ENCODE measurements around the gene METTL22.
A peak's percentile ranks its signal among the peaks of the same experiment; 100 is the strongest.

The METTL22 gene, protein sequence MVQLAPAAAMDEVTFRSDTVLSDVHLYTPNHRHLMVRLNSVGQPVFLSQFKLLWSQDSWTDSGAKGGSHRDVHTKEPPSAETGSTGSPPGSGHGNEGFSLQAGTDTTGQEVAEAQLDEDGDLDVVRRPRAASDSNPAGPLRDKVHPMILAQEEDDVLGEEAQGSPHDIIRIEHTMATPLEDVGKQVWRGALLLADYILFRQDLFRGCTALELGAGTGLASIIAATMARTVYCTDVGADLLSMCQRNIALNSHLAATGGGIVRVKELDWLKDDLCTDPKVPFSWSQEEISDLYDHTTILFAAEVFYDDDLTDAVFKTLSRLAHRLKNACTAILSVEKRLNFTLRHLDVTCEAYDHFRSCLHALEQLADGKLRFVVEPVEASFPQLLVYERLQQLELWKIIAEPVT

DNA sequence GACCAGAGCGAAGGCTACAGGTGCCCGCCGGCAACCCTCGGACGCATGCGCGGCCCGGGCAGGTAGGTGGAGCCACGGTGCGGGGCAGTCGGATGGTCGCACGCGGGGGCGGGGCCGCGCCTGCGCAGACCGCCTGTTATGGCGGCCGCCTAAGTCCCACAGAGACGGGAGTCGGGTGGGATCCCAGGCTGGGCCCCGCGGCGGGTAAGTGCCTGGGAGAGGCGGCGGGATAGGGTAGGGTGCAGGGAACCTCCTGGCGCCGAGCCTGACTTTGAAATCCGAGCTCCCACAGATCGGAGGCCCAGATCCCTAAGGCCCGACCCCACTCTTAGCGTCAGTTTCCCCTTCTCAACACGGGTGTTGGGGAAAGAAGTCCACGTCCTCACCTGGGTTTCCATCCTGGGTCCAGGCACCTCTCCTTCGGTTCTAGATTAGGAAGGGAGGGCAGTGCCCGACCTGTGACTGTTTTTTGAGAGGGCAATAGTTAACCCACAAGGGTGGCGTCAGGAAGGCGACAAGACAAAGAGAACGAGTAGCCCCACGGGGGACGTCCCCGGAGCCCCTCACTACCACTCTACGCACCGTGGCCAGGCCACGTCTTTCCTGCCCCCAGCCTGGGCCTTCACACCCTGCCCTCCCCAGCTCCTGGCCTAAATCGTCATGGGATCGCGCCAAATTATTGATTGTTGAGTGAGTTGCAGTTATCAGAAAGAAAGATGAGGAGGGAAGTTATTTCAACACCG, at the start of gene METTL22:
METTL22 (plus strand) TSS at position 127 of the 743 bp plus-strand sequence. CDS start 3,968 bp downstream, outside the sequence.
- peak; percentile 92 for DNase-seq

DNA sequence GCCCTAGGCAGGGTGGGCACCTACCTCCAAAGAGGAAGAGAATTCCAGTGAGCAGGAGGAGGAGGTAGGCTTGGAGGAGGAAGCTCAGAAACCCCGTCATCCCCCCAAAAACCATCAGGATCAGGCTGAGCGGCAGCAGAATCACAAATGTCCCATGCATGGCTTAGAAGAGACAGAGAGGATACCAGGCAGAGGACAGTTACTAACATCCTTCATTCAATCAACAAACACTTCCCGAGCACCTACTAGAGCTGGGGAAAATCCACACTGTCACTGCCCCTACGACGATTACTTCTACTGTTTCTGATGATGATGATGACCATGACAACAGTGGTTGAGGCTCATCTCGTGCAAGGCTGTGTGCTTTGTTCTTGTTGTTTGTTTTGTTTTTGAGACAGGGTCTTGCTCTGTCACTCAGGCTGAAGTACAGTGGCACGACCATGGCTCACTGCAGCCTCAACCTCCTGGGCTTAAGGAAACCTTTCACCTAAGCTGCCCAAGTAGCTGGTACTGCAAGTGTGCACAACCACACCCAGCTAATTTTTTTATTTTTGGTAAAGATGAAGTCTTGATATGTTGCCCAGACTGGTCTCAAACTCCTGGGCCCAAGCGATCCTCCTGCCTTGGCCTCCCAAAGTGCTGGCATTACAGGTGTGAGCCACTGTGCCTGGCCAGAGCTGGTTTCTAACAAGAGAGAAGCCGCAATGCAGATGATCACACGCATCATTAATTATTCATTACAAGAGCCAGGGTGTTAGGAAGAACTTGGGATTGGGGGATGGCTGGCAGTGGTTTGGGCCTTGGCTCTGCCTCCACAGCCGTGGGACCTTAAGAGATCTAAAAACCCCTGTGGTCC, 49.2 kb upstream of the METTL22 start:
- no peak for DNase-seq

DNA sequence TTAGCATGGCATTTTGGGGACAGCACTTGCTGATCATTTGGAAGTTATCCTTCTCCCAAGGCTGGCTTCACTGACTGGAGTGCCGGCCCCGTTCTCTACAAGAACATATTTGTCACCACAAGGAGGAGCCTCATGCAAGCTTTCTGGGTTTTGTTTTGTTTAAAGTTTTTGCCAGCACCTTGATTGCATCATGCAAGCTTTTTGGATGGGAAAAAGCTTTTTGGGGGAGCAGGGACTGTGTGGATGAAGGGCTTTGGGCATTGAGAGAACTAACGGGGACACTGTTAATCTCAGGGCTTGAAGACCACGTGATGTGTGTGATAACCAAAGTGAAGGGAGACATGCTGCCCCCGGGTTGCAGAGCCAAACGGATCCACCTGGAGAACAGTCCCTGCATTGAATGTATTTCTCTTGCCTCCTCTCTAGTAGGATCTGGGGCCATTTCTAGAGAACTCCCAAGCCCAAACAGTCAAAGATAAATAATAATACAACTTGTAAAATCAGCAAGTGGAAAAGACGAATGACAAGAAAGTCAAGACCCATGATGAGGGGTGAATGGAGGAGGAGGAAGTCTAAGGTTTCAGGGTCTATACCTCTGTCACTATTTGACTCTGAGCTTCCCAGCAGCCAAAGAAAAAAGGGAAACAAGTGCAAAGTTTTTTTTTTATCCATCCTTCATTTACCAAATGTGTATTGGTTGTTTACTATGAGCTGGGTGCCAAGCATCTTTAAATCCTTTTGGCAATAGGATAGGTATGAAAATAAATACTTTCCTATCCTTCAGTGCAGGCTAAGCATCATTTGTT, 48.4 kb upstream of the METTL22 start:
- no peak for DNase-seq

DNA sequence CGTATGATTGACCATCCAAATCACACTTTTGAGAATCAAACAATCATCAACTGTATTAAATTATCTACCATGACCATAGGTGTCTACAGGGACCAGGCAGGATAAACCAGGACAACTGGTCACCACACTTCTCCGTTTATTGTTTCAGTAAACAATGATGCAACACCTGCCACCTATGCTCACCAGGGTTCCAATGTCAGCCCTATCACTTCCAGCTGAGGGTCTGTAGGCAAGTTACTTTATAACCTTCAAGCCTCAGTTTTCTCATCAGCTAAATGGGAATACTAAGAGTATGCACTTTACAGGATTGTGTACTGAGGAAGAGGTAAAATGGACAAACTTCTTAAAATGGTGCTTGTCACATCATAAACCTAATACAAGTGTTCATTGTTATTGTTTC, 46.1 kb upstream of the METTL22 start:
- no peak for DNase-seq

DNA sequence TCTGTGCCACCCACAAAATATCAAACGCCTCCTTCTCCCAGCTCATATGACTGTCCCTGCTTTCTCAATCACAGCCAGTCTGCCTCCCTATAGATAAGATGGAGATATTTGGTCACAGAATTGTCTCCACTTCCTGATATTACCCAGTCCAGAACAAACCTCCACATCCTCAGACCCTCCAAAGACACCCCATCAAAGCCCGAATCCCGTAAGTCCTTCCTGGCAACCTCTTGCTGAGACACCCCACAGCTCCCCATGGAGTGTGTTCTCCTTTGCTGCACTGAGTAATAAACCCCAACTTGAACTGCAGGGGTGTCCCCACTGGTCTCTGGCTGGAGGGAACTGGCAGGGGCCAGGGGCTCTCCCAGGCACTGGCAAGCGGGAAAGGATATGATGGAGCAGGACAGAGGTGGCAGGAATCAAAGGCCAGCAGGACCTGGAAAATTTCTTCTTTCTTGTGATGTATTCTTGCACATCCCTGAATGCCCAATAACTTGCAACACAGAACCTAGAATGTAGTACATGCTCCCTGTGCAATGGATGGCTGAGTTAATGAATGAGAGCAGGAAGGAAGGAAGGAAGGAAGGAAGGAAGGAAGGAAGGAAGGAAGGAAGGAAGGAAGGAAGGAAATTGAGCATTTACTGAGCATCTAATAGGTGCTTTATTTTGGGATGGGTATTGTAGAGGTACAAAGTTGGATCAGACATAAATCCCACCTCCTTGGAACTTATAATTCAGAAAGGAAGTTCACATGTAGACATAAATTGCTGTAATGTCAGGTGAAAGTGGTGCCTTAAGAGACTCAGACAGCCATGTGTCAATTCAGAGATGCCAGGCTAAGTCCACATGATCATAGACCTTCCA, 45.1 kb upstream of the METTL22 start:
- no peak for DNase-seq

DNA sequence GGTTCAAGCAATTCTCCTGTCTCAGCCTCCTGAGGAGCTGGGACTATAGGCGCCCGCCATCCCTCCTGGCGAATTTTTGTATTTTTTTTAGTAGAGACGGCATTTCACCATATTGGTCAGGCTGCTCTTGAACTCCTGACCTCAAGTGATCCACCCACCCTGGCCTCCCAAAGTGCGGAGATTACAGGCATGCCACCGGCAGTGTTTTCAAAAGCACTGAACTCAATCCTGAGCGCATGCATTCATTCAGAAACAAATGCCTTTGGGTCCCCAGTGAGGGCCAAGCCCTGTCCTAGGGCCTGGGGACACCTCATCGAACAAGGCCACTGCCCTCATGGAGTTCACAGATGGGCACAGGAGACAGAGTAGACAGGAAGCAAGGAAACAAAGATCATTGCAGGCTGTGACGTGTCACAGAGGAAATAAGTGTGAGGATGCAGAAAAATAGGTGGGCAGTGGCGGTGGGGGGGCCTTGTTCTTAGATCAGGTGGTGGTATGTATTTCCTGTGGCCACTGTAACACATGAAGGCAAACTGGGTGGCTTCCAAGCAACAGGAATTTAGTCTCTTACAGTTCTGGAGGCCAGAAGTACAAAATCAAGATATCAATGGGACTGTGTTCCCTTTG, 43.7 kb upstream of the METTL22 start:
- DNase-seq, result no peak

DNA sequence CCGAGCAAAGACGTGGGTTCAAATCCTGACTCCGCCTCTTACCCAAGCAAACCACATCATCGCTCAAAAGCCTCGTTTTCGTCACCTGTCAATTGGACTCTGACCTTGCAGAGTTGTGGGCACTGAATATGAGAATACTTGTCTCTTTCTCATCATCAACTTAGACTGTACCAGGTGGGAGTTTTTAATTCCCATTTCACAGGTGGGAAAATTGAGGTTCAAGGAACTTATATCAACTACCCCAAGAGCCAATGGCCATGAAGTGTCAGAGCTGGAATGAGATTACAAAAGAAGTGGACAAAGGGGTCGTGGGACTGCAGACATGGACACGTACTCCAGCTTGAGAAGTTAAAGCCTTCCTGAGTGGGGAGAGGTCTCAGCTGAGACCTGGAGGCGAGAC, 41.9 kb upstream of the METTL22 start:
- no peak for DNase-seq

DNA sequence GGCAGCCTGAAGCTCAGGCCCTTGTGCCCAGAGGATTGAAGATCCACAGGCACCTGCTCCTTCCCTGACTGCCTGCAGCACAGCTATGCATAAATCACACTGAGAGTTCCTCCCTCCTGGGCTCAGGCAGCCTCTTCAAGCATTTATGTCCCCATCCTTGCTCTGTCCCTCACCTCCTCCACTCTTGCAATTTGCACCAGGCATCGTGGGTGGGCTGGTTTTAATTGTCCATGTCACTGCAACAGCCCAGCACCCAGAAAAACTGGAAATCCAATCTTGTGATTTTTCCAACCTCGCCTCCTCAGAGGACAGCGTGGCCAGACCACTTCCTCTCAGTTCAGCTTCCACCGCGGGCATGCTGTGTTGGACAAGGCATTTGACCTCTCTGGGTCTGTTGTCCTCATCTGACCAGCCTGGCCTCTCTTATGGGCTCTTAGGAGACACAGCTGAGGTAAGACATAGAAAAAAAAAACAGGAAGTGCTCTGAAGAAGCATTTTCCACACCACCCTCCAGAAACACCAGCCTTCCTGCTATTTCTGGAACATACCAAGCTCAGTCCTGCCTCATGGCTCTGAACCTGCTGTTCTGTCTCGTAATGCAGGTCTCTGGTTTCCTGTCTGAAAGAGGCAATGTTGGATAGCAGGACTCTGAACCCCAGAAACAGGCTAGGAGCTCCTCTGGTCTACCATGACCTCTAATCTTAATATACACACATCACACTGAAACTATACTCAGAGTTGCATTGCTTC, 39.5 kb upstream of the METTL22 start:
- no peak for DNase-seq

DNA sequence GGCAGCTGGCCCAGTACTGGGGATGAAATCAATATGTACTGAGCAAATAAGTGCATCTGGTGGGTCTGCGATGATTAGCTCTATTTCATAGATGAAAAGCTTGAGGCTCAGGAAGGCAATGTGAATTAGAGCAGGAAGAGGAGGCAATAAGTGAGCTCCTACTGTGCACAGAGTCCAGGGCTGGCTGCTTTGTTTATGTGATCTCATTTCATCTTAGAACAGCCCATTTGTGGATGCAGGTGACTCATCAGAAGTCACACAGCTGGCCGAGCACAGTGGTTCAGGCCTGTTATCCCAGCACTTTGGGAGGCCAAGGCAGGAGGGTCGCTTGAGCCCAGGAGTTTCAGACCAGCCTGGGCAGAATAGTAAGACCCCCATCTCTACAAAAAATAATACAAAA, 38.3 kb upstream of the METTL22 start:
- DNase-seq, result no peak

DNA sequence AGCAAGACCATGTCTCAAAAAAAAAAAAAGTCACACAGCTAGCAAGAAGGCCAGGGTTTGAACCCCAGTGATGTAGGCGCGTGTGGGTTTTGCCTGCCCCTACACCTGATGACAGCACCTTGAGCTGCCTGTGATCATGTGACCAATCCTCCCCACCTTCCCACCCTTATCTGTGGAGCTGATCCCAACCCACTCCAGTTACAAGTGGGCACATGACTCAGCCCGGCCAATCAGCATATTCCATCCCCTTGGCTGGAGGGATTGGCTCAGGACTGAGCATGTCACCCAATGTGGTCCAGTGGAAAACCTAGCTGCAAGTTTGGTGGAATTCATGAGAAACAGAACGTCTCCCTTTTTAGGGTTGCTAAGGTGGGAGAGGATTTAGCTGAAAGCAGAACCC, 37.8 kb upstream of the METTL22 start:
- no peak for DNase-seq

DNA sequence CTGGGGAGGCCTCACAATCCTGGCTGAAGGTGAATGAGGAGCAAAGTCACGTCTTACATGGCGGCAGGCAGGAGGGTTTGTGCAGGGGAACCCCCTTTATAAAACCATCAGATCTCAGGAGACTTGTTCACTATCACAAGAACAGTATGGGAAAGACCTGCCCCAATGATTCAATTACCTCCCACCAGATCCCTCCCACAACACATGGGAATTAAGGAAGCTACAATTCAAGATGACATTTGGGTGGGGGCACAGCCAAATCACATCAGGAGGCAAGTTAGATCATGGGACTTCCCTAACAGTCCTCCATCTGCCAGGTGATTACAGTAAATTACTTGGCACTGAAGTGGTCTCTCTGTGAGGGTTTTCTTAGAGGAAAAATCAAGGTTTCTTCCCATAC, 36.5 kb upstream of the METTL22 start:
- no peak for DNase-seq

DNA sequence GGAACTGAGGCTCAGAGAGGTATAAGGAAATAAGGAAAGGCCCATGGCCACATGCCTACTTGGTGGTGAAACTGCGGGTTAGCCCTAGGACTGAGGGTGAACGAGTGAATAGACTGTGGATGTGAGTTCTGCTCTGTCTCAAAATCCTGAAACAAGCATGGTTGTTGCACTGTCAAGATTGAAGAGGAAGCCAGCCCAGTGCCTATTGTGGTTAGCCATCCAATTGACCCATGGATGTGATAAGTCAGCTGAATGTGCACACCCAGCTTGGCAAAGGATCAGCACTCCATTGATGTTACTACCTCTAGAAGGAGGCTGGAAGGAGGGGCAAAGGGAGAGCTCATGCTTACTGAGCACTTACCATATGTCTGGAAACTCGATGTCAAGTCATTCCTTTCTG, 35.6 kb upstream of the METTL22 start:
- DNase-seq, result no peak

DNA sequence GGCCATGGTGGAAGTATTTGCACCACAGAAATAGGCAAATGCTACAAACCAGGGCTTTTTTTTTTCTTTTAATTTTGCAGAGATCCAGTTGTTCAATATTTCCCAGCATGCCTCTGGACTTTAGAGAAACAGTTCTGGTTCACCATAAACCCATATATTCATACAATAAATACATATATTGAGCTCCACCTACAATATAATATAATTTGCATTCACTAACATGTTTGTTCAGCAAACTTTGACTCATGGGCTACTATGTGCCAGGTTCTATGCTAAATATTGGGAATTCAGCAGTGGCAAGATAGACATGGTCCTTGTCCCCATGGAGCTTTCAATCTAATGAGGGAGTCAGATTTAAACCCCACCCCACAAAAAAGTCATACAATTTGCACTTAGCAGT, 34.4 kb upstream of the METTL22 start:
- DNase-seq, result no peak

DNA sequence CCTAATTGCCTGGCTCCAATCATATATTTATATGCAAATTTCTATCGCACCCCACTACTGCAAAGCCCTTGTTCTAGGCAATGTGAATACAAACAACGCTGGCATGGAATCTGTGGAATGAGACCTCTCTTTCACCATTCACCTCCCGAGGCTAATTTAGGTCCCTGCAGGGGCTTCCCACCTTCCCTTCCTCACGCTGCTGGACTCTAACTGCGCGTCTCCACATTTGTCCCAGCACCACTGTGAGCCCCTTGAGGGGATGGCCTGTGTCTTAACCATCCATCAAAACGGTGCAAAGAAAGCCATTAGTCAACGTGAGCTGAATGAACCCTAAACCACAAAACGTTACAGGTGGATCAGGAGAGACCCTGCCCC, 32.8 kb upstream of the METTL22 start:
- DNase-seq, result no peak

DNA sequence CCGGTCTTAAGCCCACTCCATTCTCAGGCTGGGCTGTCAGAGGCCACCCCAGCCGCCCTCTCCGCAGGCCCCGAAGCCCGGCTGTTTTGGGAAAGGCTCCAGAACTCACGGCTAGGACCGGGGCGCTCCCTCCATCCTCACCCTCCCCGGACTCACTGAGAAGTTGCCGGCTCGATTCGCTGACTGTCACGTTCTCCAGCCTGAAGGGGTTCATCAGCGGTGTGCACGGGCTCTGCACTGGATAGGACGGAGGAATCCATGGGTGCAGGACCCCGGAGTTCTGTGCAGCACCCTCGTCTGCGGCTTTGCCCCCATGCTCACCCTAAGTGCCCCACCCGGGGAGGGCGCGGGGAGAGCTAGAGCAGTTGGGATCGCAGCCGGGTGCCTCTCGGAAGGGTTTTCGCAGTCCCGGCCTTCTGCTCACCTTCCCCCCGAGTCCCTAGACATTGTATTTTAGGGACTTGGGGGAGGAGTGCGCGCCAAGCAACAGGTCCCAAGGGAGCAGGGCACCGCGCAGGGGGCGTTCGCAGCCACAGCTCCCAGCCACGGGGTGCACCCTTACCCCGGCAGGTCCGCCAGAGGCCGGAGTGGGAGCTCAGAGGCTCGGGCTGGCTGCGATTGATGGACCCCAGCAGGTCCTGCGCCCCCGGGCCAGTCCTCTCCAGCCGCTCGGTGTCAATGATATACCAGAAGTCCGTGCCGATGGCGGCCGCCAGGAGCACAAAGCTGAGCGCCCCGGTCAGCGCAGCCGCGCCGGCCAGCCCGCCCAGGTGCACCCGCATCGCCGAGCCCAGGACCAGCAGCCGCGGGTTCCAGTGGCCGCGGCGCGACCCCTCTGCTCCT, 32.2 kb upstream of the METTL22 start:
- no peak for DNase-seq

DNA sequence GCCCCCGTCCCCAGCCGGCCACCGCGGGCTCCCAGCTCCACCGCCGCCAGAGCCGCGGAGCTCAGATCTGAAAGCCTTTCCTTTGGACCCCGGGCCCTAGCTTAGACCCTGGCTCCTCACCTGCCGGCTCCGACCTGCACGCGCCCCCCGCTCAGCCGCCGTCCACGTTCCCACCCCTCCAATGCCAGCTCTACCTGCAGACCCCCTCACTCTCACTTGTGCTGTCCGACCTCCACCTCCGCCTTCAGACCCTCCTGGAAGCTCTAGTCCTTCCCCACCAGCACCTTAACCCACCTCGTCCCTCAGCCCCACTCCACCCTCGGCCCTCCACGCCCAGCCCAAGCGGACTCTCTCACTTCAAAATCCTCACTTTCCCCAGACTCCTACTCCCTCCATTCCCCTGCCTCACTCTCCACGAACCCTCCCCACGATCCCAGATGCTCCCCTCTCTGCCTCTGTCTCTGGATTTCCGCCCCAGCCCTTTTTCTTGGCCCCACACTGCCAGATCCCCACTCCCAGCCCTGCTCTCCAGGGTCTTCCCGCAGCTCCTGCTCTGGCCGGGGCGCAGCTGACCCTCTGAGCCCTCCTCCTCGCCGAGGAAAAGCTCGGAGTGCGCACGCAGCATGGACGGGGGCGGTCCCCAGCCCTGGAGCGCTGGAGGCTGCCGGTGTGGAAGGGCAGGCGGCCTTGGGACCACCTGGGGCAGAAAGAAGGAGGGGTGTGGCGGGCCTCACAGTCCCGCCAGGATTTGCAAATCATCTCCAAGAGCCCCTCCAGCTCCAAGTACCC, 31.4 kb upstream of the METTL22 start, which contains the start of gene TMEM114:
TMEM114 (minus strand) TSS at position 612 of the 789 bp plus-strand sequence. CDS start 673 bp downstream, outside the sequence.
- DNase-seq, result no peak

DNA sequence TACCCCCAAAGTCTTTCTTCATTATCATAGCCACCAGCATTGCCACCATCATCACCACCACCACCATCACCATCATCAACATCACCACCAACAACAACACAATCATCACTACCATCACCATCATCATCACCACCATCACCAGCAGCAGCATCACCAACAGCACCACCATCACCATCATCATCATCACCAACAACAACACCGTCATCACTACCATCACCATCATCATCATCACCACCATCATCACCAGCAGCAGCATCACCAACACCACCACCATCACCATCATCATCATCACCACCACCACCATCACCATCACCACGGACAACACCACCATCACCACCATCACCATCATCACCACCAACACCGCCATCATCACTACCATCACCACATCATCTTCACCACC, 30.7 kb upstream of the METTL22 start:
- DNase-seq, result no peak

DNA sequence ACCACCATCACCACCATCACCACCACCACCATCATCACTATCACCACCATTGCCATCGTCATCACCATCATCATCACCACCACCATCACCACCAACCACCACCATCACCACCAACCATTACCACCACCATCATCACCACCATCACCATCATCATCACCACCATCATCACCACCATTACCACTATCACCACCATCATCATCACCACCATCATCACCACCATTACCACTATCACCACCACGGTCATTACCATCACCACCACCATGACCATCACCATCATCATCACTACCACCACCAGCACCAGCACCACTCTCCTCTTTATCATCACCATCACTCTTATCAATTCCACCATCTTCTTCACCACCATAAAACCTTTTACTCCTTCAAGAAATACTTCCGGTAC, 30.0 kb upstream of the METTL22 start:
- DNase-seq, result no peak

All from CD4-positive, alpha-beta T cell treated with Interleukin-15 for 1 hour (primary cell).